Activated CD4-positive, alpha-beta memory T cell treated with anti-CD3 and anti-CD28 coated beads for 36 hours (primary cell): ENCODE results near the gene RAB18. TPM values are rescaled to one million over a fixed set of nuclear protein-coding genes. Genes with fewer than 3 reads are reported as not detected.
"Not testable (repeated sequence)": the region's sequence is repeated elsewhere in the genome, so short reads cannot be mapped to it uniquely, and the experiment has no call there.

Experiments used
- CTCF ChIA-PET: fragments of 350-600 bp; sonication (Branson Sonifier 250); formaldehyde crosslinking; loops from one replicate; lab custom pipeline; 2021; ENCODE audit warnings: antibody characterized with exemption, inconsistent platforms; lab: Charles Lee
- POLR2A ChIA-PET: fragments of 350-600 bp; sonication (Branson Sonifier 250); formaldehyde crosslinking; loops from one replicate; lab custom pipeline; 2021; ENCODE audit warnings: antibody characterized with exemption; lab: Charles Lee
- DNase-seq: peaks from one replicate; pipeline ENCODE4 v3.0.0-alpha.2; 2020
- H3K27ac Mint-ChIP-seq: one replicate; pipeline ENCODE4 v1.8.0; 2021; ENCODE audit warnings: mixed read lengths
- H3K27me3 Mint-ChIP-seq: one replicate; pipeline ENCODE4 v1.8.0; 2021; ENCODE audit warnings: mixed read lengths
- H3K36me3 Mint-ChIP-seq: one replicate; pipeline ENCODE4 v1.8.0; 2021; ENCODE audit warnings: mixed read lengths
- H3K4me1 Mint-ChIP-seq: one replicate; pipeline ENCODE4 v1.8.0; 2021; ENCODE audit warnings: low read depth, mixed read lengths
- H3K4me3 Mint-ChIP-seq: one replicate; pipeline ENCODE4 v1.8.0; 2021; ENCODE audit warnings: mild to moderate bottlenecking, mixed read lengths
- H3K9me3 Mint-ChIP-seq: one replicate; pipeline ENCODE4 v1.8.0; 2021; ENCODE audit warnings: mixed read lengths
- intact Hi-C: fragments of 100-400 bp; cut with micrococcal nuclease; formaldehyde crosslinking; loops from one replicate; pipeline ENCODE4 v1.15.1; 2023
- total RNA-seq, 2 experiments: library from RNA; stranded (reverse); gene quantifications; one replicate each; pipeline ENCODE4 v1.2.3, GENCODE V29; 2021

Gene RAB18
- 10 to 100 TPM; 51.7 to 54.0 TPM for total RNA-seq

DNA sequence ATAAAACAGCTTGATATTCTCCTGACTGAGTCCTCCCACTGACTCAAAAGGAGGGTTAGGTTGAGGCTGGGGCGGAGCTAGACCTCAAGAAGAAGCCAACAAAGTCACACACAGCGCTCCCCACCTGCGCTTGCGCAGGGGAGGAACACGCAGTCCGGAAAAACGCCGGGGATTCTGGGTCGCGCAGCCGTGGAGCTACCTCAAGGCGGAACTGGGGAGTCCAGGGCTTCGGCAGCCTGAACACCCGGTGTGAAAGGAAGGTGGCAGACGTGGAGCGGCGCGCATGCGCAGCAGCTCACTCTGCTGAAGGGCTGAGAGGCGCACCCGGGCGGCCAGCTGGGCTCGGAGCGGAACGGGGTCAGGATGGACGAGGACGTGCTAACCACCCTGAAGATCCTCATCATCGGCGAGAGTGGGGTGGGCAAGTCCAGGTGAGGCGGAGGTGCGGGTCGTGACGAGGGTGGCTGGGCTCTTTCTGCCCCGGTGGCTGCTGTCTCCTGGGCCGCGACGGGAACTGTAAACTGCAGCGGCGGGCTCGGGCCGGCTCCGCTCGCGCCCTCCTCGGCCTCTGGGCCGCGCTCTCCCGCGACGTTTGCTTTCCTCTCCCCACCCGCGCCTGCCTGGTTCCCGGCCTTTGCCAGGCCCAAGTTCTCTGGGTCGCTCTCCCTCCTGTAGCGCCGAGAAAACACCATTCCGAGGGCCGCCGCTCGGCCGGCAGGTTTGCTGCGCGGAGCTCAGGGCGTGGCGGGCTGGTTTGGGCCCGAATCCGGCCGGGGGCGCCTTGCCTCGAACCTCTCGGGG lies at the start of gene RAB18:
TSS of gene RAB18 (plus strand) at position 298 of the 801 bp plus-strand sequence. CDS start at position 364, 66 bp downstream.
- H3K4me3 Mint-ChIP-seq: peak within 1 kb of the TSS; percentile 100
- no peaks in the 10 kb centered on the region for H3K27me3 Mint-ChIP-seq
- DNase-seq: peak; percentile 99
- POLR2A ChIA-PET: interaction anchor here (0.7 to 1.5 kb wide), 6 partner anchors 25 to 830 kb away, joined by 3 to 11 read pairs (median 4); partner anchors contain the start of gene YME1L1
- peaks cover 51% of the 10 kb centered on the region for H3K4me1 Mint-ChIP-seq
- H3K36me3 Mint-ChIP-seq: peaks cover 6% of the 10 kb centered on the region
- CTCF ChIA-PET: interaction anchor here (0.8 to 1.9 kb wide), 9 partner anchors 9 to 738 kb away, joined by 3 to 8 read pairs (median 4); no protein-coding TSS in a partner anchor
- H3K27ac Mint-ChIP-seq: peak within 1 kb of the TSS; percentile 96
- no peaks in the 10 kb centered on the region for H3K9me3 Mint-ChIP-seq
- intact Hi-C loops: loop anchor here (1.0 to 10.0 kb wide), 11 partner anchors 9 to 1028 kb away; partner anchors contain the start of gene YME1L1

GRCh38 chr10:27454837-27455236 lies 49.3 kb upstream of the RAB18 start:
- Mint-ChIP-seq H3K36me3 (no peaks in the 10 kb centered on the region), H3K9me3 (no peaks in the 10 kb centered on the region), H3K27me3 (no peaks in the 10 kb centered on the region), H3K27ac (no peak overlapping the region), H3K4me3 (no peak overlapping the region), H3K4me1 (peaks cover 6% of the 10 kb centered on the region)
- CTCF ChIA-PET: no interaction called here
- intact Hi-C loops: no loop called here
- DNase-seq: no peak
- POLR2A ChIA-PET: no interaction called here

DNA sequence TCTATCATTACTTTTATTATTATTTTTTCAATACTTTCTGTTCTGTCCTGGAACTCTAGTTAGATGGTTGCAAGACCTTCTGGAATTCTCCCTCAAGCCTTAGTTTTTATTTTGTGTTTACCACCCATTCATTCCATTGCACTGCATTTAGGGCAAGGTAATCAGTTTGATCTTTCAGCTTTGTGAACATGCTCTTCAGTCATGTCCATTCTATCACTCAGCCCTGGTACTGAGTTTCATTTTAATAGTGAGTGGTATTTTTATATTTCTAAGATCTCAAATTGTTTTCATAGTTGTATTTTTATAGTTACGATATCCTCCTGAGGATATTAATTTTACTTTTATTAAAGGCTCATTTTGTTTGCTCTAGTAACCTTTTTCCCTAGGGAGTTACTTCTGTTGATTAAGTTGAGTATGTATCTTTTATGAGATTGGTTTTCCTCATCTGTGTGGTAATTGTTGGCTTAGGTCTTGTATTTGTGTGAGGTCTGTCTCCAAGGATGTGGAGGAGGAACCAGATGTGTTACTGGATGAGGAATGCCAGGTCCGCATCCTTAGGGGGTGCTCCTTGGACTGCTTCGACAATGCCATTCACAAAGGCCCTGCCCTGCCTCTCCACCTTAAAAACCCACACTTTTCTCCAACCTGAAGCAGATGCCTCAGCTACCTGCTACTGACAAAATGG lies 46.7 kb upstream of the RAB18 start:
- Mint-ChIP-seq H3K4me1 (peaks cover 6% of the 10 kb centered on the region), H3K27me3 (no peaks in the 10 kb centered on the region), H3K27ac (no peak overlapping the region), H3K4me3 (no peak overlapping the region), H3K36me3 (no peaks in the 10 kb centered on the region), H3K9me3 (no peaks in the 10 kb centered on the region)
- ChIA-PET CTCF (no interaction called here), POLR2A (no interaction called here)
- DNase-seq: no peak
- intact Hi-C loops: no loop called here

- Mint-ChIP-seq H3K4me1 (peaks cover 6% of the 10 kb centered on the region), H3K36me3 (no peaks in the 10 kb centered on the region), H3K27me3 (no peaks in the 10 kb centered on the region), H3K9me3 (no peaks in the 10 kb centered on the region), H3K27ac (no peak overlapping the region), H3K4me3 (no peak overlapping the region)
- intact Hi-C loops: no loop called here
- no peak for DNase-seq
- ChIA-PET CTCF (no interaction called here), POLR2A (no interaction called here)
Observed at GRCh38 chr10:27457966-27458365, 46.1 kb upstream of the RAB18 start.

- peaks cover 34% of the 10 kb centered on the region for H3K4me1 Mint-ChIP-seq
- intact Hi-C loops: loop anchor here (5.0 kb wide), 1 partner anchor 41 kb away; the partner anchor contains the start of gene RAB18
- H3K36me3 Mint-ChIP-seq: no peaks in the 10 kb centered on the region
- no peaks in the 10 kb centered on the region for H3K27me3 Mint-ChIP-seq
- H3K4me3 Mint-ChIP-seq: no peak overlapping the region
- H3K9me3 Mint-ChIP-seq: no peaks in the 10 kb centered on the region
- no peak overlapping the region for H3K27ac Mint-ChIP-seq
- DNase-seq: no peak
- ChIA-PET POLR2A (no interaction called here), CTCF (no interaction called here)
Observed at GRCh38 chr10:27461312-27461711, 42.8 kb upstream of the RAB18 start.

- no peak for DNase-seq
- H3K9me3 Mint-ChIP-seq: no peaks in the 10 kb centered on the region
- H3K27me3 Mint-ChIP-seq: no peaks in the 10 kb centered on the region
- peaks cover 28% of the 10 kb centered on the region for H3K4me1 Mint-ChIP-seq
- no peak overlapping the region for H3K27ac Mint-ChIP-seq
- H3K36me3 Mint-ChIP-seq: no peaks in the 10 kb centered on the region
- intact Hi-C loops: loop anchor here (5.0 kb wide), 1 partner anchor 38 kb away; the partner anchor contains the start of gene RAB18
- ChIA-PET POLR2A (no interaction called here), CTCF (no interaction called here)
- H3K4me3 Mint-ChIP-seq: no peak overlapping the region
Observed at GRCh38 chr10:27463961-27464360, 40.1 kb upstream of the RAB18 start.

DNA sequence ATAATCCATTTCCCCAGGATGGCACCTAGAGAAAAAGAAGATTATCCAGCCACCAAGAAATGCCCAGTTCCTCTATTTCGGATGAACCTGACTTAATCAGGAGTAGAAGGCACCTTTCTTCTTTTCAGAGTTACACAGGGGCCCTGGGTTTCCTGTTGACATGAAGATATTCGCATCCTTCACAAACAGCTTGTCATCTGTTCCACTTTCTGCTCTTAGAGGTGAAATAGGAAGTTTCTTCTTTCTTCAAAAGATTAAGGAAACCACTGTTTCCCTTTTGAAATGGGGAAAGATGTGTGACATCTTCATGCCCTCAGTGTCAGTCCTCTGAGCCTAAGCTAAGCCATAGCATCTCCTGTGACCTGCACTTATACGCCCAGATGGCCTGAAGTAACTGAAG lies 39.1 kb upstream of the RAB18 start:
- DNase-seq: no peak
- intact Hi-C loops: loop anchor here (5.0 kb wide), 1 partner anchor 37 kb away; the partner anchor contains the start of gene RAB18
- ChIA-PET CTCF (no interaction called here), POLR2A (no interaction called here)
- peaks cover 28% of the 10 kb centered on the region for H3K4me1 Mint-ChIP-seq
- no peak overlapping the region for H3K4me3 Mint-ChIP-seq
- no peaks in the 10 kb centered on the region for H3K9me3 Mint-ChIP-seq
- peak overlapping the region; percentile 59 for H3K27ac Mint-ChIP-seq
- no peaks in the 10 kb centered on the region for H3K36me3 Mint-ChIP-seq
- no peaks in the 10 kb centered on the region for H3K27me3 Mint-ChIP-seq

DNA sequence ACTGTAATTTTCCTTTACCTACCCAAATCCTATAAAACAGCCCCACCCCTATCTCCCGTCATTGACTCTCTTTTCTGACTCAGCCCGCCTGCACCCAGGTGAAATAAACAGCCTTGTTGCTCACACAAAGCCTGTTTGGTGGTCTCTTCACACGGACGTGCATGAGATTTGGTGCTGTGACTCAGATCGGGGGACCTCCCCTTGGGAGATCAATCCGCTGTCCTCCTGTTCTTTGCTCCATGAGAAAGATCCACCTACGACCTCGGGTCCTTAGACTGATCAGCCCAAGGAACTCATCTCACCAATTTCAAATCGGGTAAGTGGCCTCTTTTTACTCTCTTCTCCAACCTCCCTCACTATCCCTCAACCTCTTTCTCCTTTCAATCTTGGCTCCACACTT lies 38.5 kb upstream of the RAB18 start:
- DNase-seq, H3K36me3 Mint-ChIP-seq, H3K4me3 Mint-ChIP-seq, intact Hi-C loops, POLR2A ChIA-PET, H3K9me3 Mint-ChIP-seq, H3K27me3 Mint-ChIP-seq, CTCF ChIA-PET: not testable (repeated sequence)
- H3K27ac Mint-ChIP-seq: peak overlapping the region; percentile 47
- H3K4me1 Mint-ChIP-seq: peaks cover 28% of the 10 kb centered on the region

GRCh38 chr10:27470885-27471284 lies 33.2 kb upstream of the RAB18 start:
- CTCF ChIA-PET: interaction anchor here (1.1 kb wide), 1 partner anchor 25 kb away, joined by 3 read pairs; no protein-coding TSS in a partner anchor
- no peak overlapping the region for H3K4me3 Mint-ChIP-seq
- DNase-seq: no peak
- H3K9me3 Mint-ChIP-seq: no peaks in the 10 kb centered on the region
- intact Hi-C loops: no loop called here
- H3K27ac Mint-ChIP-seq: no peak overlapping the region
- POLR2A ChIA-PET: no interaction called here
- no peaks in the 10 kb centered on the region for H3K27me3 Mint-ChIP-seq
- peaks cover 4% of the 10 kb centered on the region for H3K4me1 Mint-ChIP-seq
- H3K36me3 Mint-ChIP-seq: no peaks in the 10 kb centered on the region

DNA sequence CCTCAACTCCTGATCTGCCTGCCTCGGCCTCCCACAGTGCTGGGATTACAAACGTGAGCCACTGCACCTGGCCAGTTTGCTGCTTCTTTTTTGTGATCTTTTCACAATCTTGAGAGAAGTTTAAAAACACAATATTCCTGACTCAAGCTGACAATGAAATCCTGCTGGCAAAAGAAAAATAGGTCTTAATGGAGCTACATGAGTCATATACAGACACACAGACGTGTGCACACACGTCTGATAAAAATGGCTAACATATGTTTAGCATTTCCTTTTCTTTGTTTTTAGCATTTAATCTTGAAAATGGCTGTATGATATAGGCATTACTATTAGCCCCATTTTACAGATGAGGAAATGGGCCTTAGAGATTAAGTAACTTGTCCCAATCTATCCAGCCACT lies 29.4 kb upstream of the RAB18 start:
- Mint-ChIP-seq H3K4me1 (no peaks in the 10 kb centered on the region), H3K27ac (no peak overlapping the region), H3K9me3 (no peaks in the 10 kb centered on the region)

DNA sequence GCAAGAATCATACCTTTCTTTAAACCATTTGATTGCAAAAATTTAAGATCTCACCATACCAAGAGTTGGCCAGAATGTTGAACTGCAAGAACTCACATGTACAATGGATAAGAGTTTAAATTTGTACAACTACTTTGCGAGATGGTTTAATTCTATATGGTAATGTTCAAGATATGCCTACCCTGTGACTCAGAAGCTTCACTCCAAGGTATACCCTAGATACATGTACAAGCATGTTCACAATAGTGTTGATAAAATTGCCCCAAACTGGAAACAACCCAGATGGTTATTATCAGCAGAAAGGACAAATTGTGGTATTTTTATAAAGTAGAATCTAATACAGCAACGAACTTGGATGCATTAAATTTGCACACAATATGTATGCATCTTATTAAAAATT lies 25.1 kb upstream of the RAB18 start:
- ChIA-PET POLR2A (no interaction called here), CTCF (no interaction called here)
- Mint-ChIP-seq H3K27me3 (no peaks in the 10 kb centered on the region), H3K27ac (no peak overlapping the region), H3K9me3 (no peaks in the 10 kb centered on the region), H3K4me3 (no peak overlapping the region), H3K36me3 (no peaks in the 10 kb centered on the region), H3K4me1 (no peaks in the 10 kb centered on the region)
- no peak for DNase-seq
- intact Hi-C loops: no loop called here

More for the DNA sequence above, 29.4 kb upstream of the RAB18 start:
- CTCF ChIA-PET: no interaction called here
- H3K27me3 Mint-ChIP-seq: no peaks in the 10 kb centered on the region
- H3K36me3 Mint-ChIP-seq: no peaks in the 10 kb centered on the region
- no peak for DNase-seq
- intact Hi-C loops: no loop called here
- POLR2A ChIA-PET: no interaction called here
- H3K4me3 Mint-ChIP-seq: no peak overlapping the region

DNA sequence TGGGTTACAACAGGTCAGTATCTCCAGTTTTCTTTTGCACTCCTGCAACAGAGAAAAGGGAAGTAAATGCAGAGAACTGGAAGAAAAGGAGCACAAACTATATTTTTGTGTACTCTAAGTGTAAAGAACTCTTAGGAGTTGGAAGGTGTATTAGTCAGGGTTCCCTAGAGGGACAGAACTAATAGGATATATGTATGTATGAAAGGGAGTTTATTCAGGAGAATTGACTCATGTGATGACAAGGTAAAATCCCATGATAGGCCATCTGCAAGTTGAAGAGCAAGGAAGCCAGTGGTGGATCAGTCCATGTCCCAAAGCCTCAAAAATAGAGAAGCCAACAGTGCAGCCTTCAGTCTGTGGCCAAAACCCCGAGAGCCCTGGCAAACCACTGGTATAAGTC lies 22.6 kb upstream of the RAB18 start:
- Mint-ChIP-seq H3K27ac (no peak overlapping the region), H3K9me3 (no peaks in the 10 kb centered on the region), H3K4me3 (no peak overlapping the region), H3K27me3 (peaks cover 4% of the 10 kb centered on the region), H3K36me3 (no peaks in the 10 kb centered on the region), H3K4me1 (no peaks in the 10 kb centered on the region)
- CTCF ChIA-PET: interaction anchor here (1.2 kb wide), 1 partner anchor 175 kb away, joined by 3 read pairs; no protein-coding TSS in a partner anchor
- intact Hi-C loops: no loop called here
- DNase-seq: no peak
- POLR2A ChIA-PET: no interaction called here
